Kidney (tissue), 14 donors: ENCODE measurements around the gene ROBO4. TPM values are rescaled to one million over a fixed set of nuclear protein-coding genes. Genes with fewer than 3 reads are reported as not detected.
A peak's percentile ranks its signal among the peaks of the same experiment; 100 is the strongest.

ENCODE experiments used
- DNase-seq, 5 donors: peaks; one replicate each; pipeline ENCODE4 v3.0.0-alpha.2; 2013 to 2020
- FAIRE-seq: peaks from 2 replicates; lab custom pipeline; 2012; peaks lifted over from hg19 to GRCh38; lab: Jason Lieb, UNC
- H3K27ac ChIP-seq, 2 donors: one replicate each; pipeline ENCODE4 v1.7.0; 2013; ENCODE audit warnings: low read depth in 2 of 2, low read length in 2 of 2, inconsistent platforms in 1 of 2
- H3K27me3 ChIP-seq: one replicate; pipeline ENCODE4 v1.7.1; 2013; ENCODE audit warnings: low read length, inconsistent platforms; ENCODE audit not compliant: control insufficient read depth, insufficient read depth
- H3K36me3 ChIP-seq, 3 donors: one replicate each; pipeline versions ENCODE4 v1.7.0 to v1.7.1; 2013; ENCODE audit warnings: low read length in 3 of 3, control low read depth in 1 of 3, inconsistent platforms in 1 of 3; ENCODE audit not compliant: insufficient read depth in 3 of 3, control insufficient read depth in 2 of 3
- H3K4me1 ChIP-seq, 3 donors: one replicate each; pipeline versions ENCODE4 v1.7.0 to v1.7.1; 2013; ENCODE audit warnings: low read length in 3 of 3, inconsistent platforms in 1 of 3, low read depth in 1 of 3; ENCODE audit not compliant: control insufficient read depth in 2 of 3, insufficient read depth in 2 of 3
- H3K4me3 ChIP-seq, 3 donors: one replicate each; pipeline versions ENCODE4 v1.7.0 to v1.8.1; 2013; ENCODE audit warnings: low read length in 3 of 3, control low read depth in 1 of 3, inconsistent platforms in 1 of 3
- H3K9ac ChIP-seq, 3 donors: one replicate each; pipeline versions ENCODE4 v1.7.0 to v1.7.1; 2013; ENCODE audit warnings: low read length in 3 of 3, control low read depth in 1 of 3, inconsistent platforms in 1 of 3
- H3K9me3 ChIP-seq, 3 donors: one replicate each; pipeline versions ENCODE4 v1.7.0 to v1.7.1; 2013; ENCODE audit warnings: low read length in 3 of 3, control low read depth in 1 of 3, inconsistent platforms in 1 of 3; ENCODE audit not compliant: control insufficient read depth in 2 of 3, insufficient read depth in 1 of 3
- intact Hi-C: fragments of 100-400 bp; cut with DNase I; formaldehyde crosslinking; loops from one replicate; pipeline ENCODE4 v1.11.1; 2022
- polyA plus RNA-seq: library from polyadenylated mRNA; stranded (reverse); fragments of 350-450 nt; fragmentation: Illumina TruSeq; extraction: RNeasy Lipid Tissue Mini Kit (QIAGEN cat#74804); gene quantifications from one replicate; pipeline ENCODE4 v1.2.3, GENCODE V29; 2014; ENCODE audit warnings: low read depth, low replicate concordance; ENCODE audit not compliant: insufficient read depth
- total RNA-seq: library from RNA; stranded (reverse); fragmentation: NEBNext Ultra II Directional; extraction: Animal tissue kit (Norgen Biotek cat#: 25700); gene quantifications from one replicate; pipeline ENCODE4 v1.2.1, GENCODE V29; 2021
- TF ChIP-seq, protein P1 (sequence below): IDR thresholded peaks from 3 replicates; pipeline ENCODE4 v1.5.1; 2012; ENCODE audit warnings: mild to moderate bottlenecking, moderate library complexity, borderline replicate concordance; ENCODE audit not compliant: insufficient read depth; ENCODE audit errors: extremely low read depth
- donor health status: control.
- donor health status: control.
- donor health status: control.
- donor health status: control.
- donor health status: control.
- donor health status: DM: yes; HTN: yes; CAD: no.
- donor health status: Normal renal cell carcinoma (clear cell type).

Gene ROBO4
- total and polyA plus RNA-seq, 2 donors from 2014 or later = 12.8 to 29.5 TPM

DNA sequence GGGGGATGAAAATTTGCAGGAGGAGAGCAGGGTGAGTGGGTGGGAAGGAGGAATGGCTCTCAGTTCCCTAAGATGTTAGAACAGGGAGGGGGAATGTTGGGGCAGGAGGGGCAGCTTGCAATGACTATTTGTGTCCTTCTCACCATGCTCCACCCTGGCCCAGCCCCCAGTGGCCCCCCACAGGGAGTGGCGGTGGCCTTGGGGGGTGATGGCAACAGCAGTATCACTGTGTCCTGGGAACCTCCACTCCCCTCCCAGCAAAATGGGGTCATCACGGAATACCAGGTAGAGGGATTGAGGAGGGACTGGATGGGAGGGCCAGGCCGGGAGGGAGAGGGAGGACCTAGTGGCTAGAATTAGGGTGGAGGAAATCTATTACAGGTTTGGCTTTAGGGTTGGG, 22.3 kb downstream of the ROBO4 start:
- FAIRE-seq (no peak), DNase-seq (no peak)
- Histone ChIP-seq H3K9me3 (no peaks in the 10 kb centered on the region), H3K4me1 (peaks cover 0 to 5% (median 4%) of the 10 kb centered on the region in 3 donors), H3K27me3 (peaks cover 18% of the 10 kb centered on the region), H3K4me3 (peak overlapping the region in 2 of 3 donors; percentile 18 to 73), H3K27ac (no peak overlapping the region), H3K9ac (no peak overlapping the region), H3K36me3 (no peaks in the 10 kb centered on the region)
- TF ChIP-seq, protein P1, sequence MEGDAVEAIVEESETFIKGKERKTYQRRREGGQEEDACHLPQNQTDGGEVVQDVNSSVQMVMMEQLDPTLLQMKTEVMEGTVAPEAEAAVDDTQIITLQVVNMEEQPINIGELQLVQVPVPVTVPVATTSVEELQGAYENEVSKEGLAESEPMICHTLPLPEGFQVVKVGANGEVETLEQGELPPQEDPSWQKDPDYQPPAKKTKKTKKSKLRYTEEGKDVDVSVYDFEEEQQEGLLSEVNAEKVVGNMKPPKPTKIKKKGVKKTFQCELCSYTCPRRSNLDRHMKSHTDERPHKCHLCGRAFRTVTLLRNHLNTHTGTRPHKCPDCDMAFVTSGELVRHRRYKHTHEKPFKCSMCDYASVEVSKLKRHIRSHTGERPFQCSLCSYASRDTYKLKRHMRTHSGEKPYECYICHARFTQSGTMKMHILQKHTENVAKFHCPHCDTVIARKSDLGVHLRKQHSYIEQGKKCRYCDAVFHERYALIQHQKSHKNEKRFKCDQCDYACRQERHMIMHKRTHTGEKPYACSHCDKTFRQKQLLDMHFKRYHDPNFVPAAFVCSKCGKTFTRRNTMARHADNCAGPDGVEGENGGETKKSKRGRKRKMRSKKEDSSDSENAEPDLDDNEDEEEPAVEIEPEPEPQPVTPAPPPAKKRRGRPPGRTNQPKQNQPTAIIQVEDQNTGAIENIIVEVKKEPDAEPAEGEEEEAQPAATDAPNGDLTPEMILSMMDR = no peak
- intact Hi-C loops = no loop called here

DNA sequence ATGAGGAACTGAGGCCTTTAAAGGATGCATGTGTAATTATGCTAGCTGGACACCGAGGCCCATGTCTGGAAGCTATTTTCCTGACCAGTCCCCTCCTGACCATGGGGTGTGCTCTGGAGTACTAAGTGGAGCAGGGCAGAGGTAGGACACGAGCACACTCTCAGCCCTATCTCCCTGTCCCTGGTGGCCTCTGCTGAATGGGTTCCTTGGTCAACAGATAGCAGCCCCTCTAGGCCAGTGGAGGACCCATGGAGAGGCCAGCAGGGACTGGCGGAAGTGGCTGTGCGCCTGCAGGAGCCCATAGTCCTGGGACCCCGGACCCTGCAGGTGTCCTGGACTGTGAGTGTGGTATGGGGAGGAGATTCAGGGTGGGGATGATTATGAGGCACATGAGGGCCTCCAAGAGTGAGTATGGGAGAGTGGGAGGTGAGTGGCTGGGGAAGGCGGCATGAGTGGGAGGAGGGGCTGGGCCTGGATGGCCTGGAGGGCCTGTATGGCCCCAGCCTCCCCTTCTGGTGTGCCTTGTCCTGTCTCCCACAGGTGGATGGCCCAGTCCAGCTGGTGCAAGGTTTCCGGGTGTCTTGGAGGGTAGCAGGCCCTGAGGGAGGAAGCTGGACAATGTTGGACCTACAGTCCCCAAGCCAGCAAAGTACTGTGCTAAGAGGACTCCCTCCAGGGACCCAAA, 23.0 kb downstream of the ROBO4 start:
- no peaks in the 10 kb centered on the region for H3K36me3 ChIP-seq
- H3K9ac ChIP-seq = no peak overlapping the region
- H3K9me3 ChIP-seq = no peaks in the 10 kb centered on the region
- peaks cover 25% of the 10 kb centered on the region for H3K27me3 ChIP-seq
- TF ChIP-seq, protein P1 = no peak
- peaks cover 0 to 5% (median 4%) of the 10 kb centered on the region in 3 donors for H3K4me1 ChIP-seq
- no peak for FAIRE-seq
- H3K27ac ChIP-seq = no peak overlapping the region
- no peak for DNase-seq
- H3K4me3 ChIP-seq = no peak overlapping the region
- intact Hi-C loops = no loop called here

DNA sequence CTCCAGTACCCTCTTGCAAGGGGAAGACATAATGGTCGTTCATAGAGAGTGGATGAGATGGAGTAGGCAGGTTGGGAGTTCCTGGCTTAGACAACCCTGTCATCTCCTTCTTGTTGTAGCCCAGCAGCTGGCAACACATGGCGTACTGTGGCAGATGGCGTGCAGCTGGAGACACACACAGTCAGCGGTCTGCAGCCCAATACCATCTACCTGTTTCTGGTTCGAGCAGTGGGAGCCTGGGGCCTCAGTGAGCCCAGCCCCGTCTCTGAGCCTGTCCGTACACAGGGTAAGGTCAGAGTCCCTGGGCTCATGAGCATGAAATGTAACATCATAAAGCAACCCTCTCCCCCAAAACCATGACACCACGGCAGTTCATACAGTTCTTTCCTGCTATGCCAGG, 23.7 kb downstream of the ROBO4 start:
- no peak overlapping the region for H3K9ac ChIP-seq
- H3K27ac ChIP-seq = no peak overlapping the region
- H3K4me3 ChIP-seq = no peak overlapping the region
- FAIRE-seq = no peak
- no peak for DNase-seq
- H3K36me3 ChIP-seq = no peaks in the 10 kb centered on the region
- peaks cover 0 to 5% (median 4%) of the 10 kb centered on the region in 3 donors for H3K4me1 ChIP-seq
- H3K9me3 ChIP-seq = no peaks in the 10 kb centered on the region
- TF ChIP-seq, protein P1 = no peak
- intact Hi-C loops = no loop called here
- H3K27me3 ChIP-seq = peaks cover 32% of the 10 kb centered on the region
